HG03064 (cell line): ENCODE data around the gene NCOR2.

Experiments
- ATAC-seq: cut with Tn5 transposase; IDR thresholded peaks from one replicate; pipeline ENCODE4 v1.9.1; 2021; ENCODE audit warnings: low read depth; ENCODE audit not compliant: unreplicated experiment

Gene NCOR2

GRCh38 chr12:124566997-124567672 lies at the start of gene NCOR2:
NCOR2 (minus strand) TSS chr12:124567612; CDS start chr12:124495251, 72,361 bp downstream.
- ATAC-seq, result peak; percentile 16

GRCh38 chr12:124616394-124617221 lies 49.2 kb upstream of the NCOR2 start:
- no peak for ATAC-seq

- ATAC-seq, result no peak
Observed at GRCh38 chr12:124614512-124615292, 47.3 kb upstream of the NCOR2 start.

- no peak for ATAC-seq
Observed at GRCh38 chr12:124613151-124613585, 45.8 kb upstream of the NCOR2 start.

- no peak for ATAC-seq
Observed at GRCh38 chr12:124612410-124612680, 44.9 kb upstream of the NCOR2 start.

- no peak for ATAC-seq
Observed at GRCh38 chr12:124611559-124612409, 44.4 kb upstream of the NCOR2 start.

- no peak for ATAC-seq
Observed at GRCh38 chr12:124610629-124611558, 43.5 kb upstream of the NCOR2 start.

- ATAC-seq, result no peak
Observed at GRCh38 chr12:124610021-124610612, 42.7 kb upstream of the NCOR2 start.

GRCh38 chr12:124609041-124609989 lies 41.9 kb upstream of the NCOR2 start:
- peak; percentile 64 for ATAC-seq

- ATAC-seq, result peak; percentile 35
Observed at GRCh38 chr12:124608450-124608870, 41.0 kb upstream of the NCOR2 start.

GRCh38 chr12:124607681-124608425 lies 40.4 kb upstream of the NCOR2 start:
- ATAC-seq, result no peak

- no peak for ATAC-seq
Observed at GRCh38 chr12:124605883-124606774, 38.7 kb upstream of the NCOR2 start.

GRCh38 chr12:124605150-124605882 lies 37.9 kb upstream of the NCOR2 start:
- no peak for ATAC-seq

- no peak for ATAC-seq
Observed at GRCh38 chr12:124604264-124604680, 36.9 kb upstream of the NCOR2 start.

- ATAC-seq, result no peak
Observed at GRCh38 chr12:124603831-124604251, 36.4 kb upstream of the NCOR2 start.
